Measurements from ENCODE around the gene SUPT3H. TPM values are rescaled to one million over a fixed set of nuclear protein-coding genes. Genes with fewer than 3 reads are reported as not detected.

The SUPT3H gene
- total and polyA plus RNA-seq, 7 experiments from 2014 or later = 8.0 to 16.0 (median 12.7) TPM

DNA sequence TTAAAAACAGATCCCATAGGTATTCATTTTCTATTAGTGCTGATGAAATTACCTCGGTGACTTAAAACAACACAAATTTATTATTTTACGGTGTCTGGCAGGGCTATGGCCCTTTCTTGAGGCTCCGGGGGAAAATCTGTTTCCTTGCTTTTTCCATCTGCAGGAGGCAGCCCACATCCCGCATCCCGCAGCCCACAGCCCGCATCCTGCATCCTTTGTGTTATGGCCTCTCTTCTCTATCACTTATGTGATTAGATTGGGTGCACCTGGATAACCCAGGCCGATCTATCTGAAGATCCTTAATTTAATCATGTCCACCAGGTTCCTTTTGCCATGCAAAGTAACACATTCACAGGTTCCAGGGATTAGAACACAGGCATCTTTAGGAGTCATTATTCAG, 582.4 kb downstream of the SUPT3H start:
- H3K4me3 ChIP-seq (ENCODE audit: low read length) = no peak overlapping the region
- Mint-ChIP-seq H3K27me3 (peaks cover 8 to 24% (median 13%) of the 10 kb centered on the region in 5 donors), H3K36me3 (peaks cover 3 to 10% (median 5%) of the 10 kb centered on the region in 5 donors), H3K27ac (no peak overlapping the region), H3K9me3 (peaks cover 0 to 19% (median 4%) of the 10 kb centered on the region in 11 donors), H3K4me3 (no peak overlapping the region), H3K4me1 (peaks cover 0 to 13% (median 0%) of the 10 kb centered on the region in 7 donors)
- no peaks in the 10 kb centered on the region for H3K9me3 ChIP-seq (ENCODE audit: control insufficient read depth in 2 of 3, low read length in 3 of 3)
- DNase-seq = no peak
- H3K27ac ChIP-seq (ENCODE audit: low read depth, low read length) = no peak overlapping the region
- no peak for ATAC-seq
- H3K27me3 ChIP-seq (ENCODE audit: control insufficient read depth in 2 of 2, insufficient read depth in 2 of 2, low read length in 2 of 2) = no peaks in the 10 kb centered on the region
- no peaks in the 10 kb centered on the region for H3K36me3 ChIP-seq (ENCODE audit: control insufficient read depth in 2 of 3, insufficient read depth in 3 of 3, low read length in 3 of 3)
- CTCF ChIA-PET = no interaction called here
- H3K4me1 ChIP-seq (ENCODE audit: control insufficient read depth in 2 of 2, insufficient read depth in 2 of 2, low read length in 2 of 2) = no peaks in the 10 kb centered on the region
- POLR2A ChIA-PET = no interaction called here
- intact Hi-C loops (cut with micrococcal nuclease) = no loop called here

- Mint-ChIP-seq H3K9me3 (peaks cover 0 to 21% (median 4%) of the 10 kb centered on the region in 11 donors), H3K4me3 (no peak overlapping the region)
- intact Hi-C loops (cut with micrococcal nuclease) = loop anchor here in 1 of 2 donors (10.0 kb wide), 1 partner anchor 185 kb away; no protein-coding TSS in a partner anchor
These were observed 587.9 kb downstream of the SUPT3H start for GRCh38 chr6:44789806-44790205.

DNA sequence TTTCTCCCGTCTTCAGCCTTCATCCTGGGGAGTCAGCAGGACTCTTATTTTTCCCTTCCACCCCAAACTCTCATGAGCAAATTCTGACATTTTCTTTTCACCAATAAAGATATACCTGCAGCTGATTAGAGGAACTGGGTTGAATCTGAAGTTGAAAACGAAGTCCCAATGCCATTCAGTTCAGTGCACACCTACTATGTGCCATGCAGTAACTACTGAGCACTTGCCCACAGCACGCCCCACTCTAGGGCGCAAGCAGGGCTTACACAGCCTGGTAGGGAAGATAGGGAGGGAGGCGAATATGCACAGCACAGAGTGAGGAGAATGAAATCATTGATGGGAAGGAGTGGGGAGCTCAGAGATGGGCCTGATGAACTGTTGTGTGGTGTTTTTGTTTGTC, 588.7 kb downstream of the SUPT3H start:
- Histone ChIP-seq H3K27ac (ENCODE audit: low read depth, low read length) (no peak overlapping the region), H3K4me1 (ENCODE audit: control insufficient read depth in 2 of 2, insufficient read depth in 2 of 2, low read length in 2 of 2) (peaks cover 0 to 14% of the 10 kb centered on the region in 2 donors), H3K9me3 (ENCODE audit: control insufficient read depth in 2 of 3, low read length in 3 of 3) (no peaks in the 10 kb centered on the region), H3K4me3 (ENCODE audit: low read length) (no peak overlapping the region), H3K27me3 (ENCODE audit: control insufficient read depth in 2 of 2, insufficient read depth in 2 of 2, low read length in 2 of 2) (no peaks in the 10 kb centered on the region), H3K36me3 (ENCODE audit: control insufficient read depth in 2 of 3, insufficient read depth in 3 of 3, low read length in 3 of 3) (no peaks in the 10 kb centered on the region)
- Mint-ChIP-seq H3K27ac (peak overlapping the region in 3 of 9 donors; percentile 6 to 32 (median 8)), H3K36me3 (peaks cover 3 to 22% (median 5%) of the 10 kb centered on the region in 5 donors), H3K9me3 (peaks cover 0 to 23% (median 5%) of the 10 kb centered on the region in 11 donors), H3K27me3 (peaks cover 0 to 13% (median 11%) of the 10 kb centered on the region in 5 donors), H3K4me1 (peaks cover 13 to 27% (median 20%) of the 10 kb centered on the region in 7 donors), H3K4me3 (peak overlapping the region in 1 of 10 donors; percentile 79)
- CTCF ChIA-PET = no interaction called here
- POLR2A ChIA-PET = interaction anchor here (1.4 kb wide), 1 partner anchor 12 kb away, joined by 3 read pairs; no protein-coding TSS in a partner anchor
- intact Hi-C loops (cut with micrococcal nuclease) = loop anchor here in 1 of 2 donors (10.0 kb wide), 1 partner anchor 186 kb away; no protein-coding TSS in a partner anchor
- DNase-seq (no peak), ATAC-seq (no peak)

More at GRCh38 chr6:44789806-44790205, 587.9 kb downstream of the SUPT3H start:
- Histone ChIP-seq H3K9me3 (ENCODE audit: control insufficient read depth in 2 of 3, low read length in 3 of 3) (no peaks in the 10 kb centered on the region), H3K4me1 (ENCODE audit: control insufficient read depth in 2 of 2, insufficient read depth in 2 of 2, low read length in 2 of 2) (peaks cover 0 to 14% of the 10 kb centered on the region in 2 donors), H3K4me3 (ENCODE audit: low read length) (no peak overlapping the region), H3K36me3 (ENCODE audit: control insufficient read depth in 2 of 3, insufficient read depth in 3 of 3, low read length in 3 of 3) (no peaks in the 10 kb centered on the region), H3K27me3 (ENCODE audit: control insufficient read depth in 2 of 2, insufficient read depth in 2 of 2, low read length in 2 of 2) (no peaks in the 10 kb centered on the region), H3K27ac (ENCODE audit: low read depth, low read length) (no peak overlapping the region)
- H3K27me3 Mint-ChIP-seq = peaks cover 0 to 15% (median 13%) of the 10 kb centered on the region in 5 donors
- peaks cover 13 to 27% (median 20%) of the 10 kb centered on the region in 7 donors for H3K4me1 Mint-ChIP-seq
- H3K36me3 Mint-ChIP-seq = peaks cover 3 to 19% (median 5%) of the 10 kb centered on the region in 5 donors
- ChIA-PET POLR2A (interaction anchor here (1.4 kb wide), 1 partner anchor 11 kb away, joined by 3 read pairs; no protein-coding TSS in a partner anchor), CTCF (no interaction called here)
- ATAC-seq = no peak
- no peak for DNase-seq
- H3K27ac Mint-ChIP-seq = no peak overlapping the region

- peak overlapping the region in 3 of 9 donors; percentile 32 to 38 (median 33) for H3K27ac Mint-ChIP-seq
These were observed 589.2 kb downstream of the SUPT3H start for GRCh38 chr6:44788387-44788981.

DNA sequence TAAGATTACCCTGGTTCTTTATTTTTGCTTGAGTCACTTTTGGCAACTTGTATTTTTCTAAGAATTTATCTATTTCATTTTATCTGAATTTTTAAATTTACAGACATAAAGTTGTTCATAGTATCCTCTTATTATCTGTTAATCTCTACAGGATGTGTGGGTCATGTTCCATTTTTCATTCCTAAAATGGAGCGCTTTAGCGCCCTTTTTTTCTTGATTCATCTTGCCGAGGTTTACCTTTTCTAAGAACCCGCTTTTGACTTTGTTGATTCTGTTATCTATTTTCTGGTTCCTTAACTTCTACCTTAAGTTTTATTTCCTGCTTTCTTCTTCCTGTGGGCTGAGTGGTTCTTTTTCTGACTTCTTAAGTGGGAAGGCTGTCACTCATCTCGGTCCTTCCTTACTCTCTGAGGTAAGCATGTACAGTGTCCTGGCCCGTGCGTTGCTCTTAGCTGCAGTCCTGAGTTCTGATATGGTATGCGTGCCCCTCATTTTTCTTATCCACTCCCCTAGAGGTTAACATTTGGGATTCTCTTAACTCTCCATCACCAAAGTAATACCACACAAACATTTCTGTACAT, 590.4 kb downstream of the SUPT3H start:
- Mint-ChIP-seq H3K27ac (peak overlapping the region; percentile 4 to 71 (median 23)), H3K4me3 (peak overlapping the region; percentile 13 to 79 (median 62)), H3K4me1 (peaks cover 13 to 27% (median 20%) of the 10 kb centered on the region in 7 donors), H3K27me3 (peaks cover 0 to 7% (median 6%) of the 10 kb centered on the region in 5 donors), H3K9me3 (peaks cover 0 to 29% (median 7%) of the 10 kb centered on the region in 11 donors), H3K36me3 (peaks cover 0 to 23% (median 7%) of the 10 kb centered on the region in 5 donors)
- H3K36me3 ChIP-seq (ENCODE audit: control insufficient read depth in 2 of 3, insufficient read depth in 3 of 3, low read length in 3 of 3) = no peaks in the 10 kb centered on the region
- no peak overlapping the region for H3K27ac ChIP-seq (ENCODE audit: low read depth, low read length)
- CTCF ChIA-PET = no interaction called here
- DNase-seq (peak in 6 of 9 donors; percentile 23 to 47 (median 31)), ATAC-seq (peak; percentile 61)
- no peaks in the 10 kb centered on the region for H3K27me3 ChIP-seq (ENCODE audit: control insufficient read depth in 2 of 2, insufficient read depth in 2 of 2, low read length in 2 of 2)
- intact Hi-C loops (cut with micrococcal nuclease) = loop anchor here in 1 of 2 donors (10.0 kb wide), 1 partner anchor 187 kb away; no protein-coding TSS in a partner anchor
- no peak overlapping the region for H3K4me3 ChIP-seq (ENCODE audit: low read length)
- POLR2A ChIA-PET = interaction anchor here (0.7 kb wide), 1 partner anchor 307 kb away, joined by 3 read pairs; no protein-coding TSS in a partner anchor
- H3K9me3 ChIP-seq (ENCODE audit: control insufficient read depth in 2 of 3, low read length in 3 of 3) = no peaks in the 10 kb centered on the region
- H3K4me1 ChIP-seq (ENCODE audit: control insufficient read depth in 2 of 2, insufficient read depth in 2 of 2, low read length in 2 of 2) = peaks cover 0 to 14% of the 10 kb centered on the region in 2 donors

More at GRCh38 chr6:44788387-44788981, 589.2 kb downstream of the SUPT3H start:
- H3K27ac ChIP-seq (ENCODE audit: low read depth, low read length) = no peak overlapping the region
- intact Hi-C loops (cut with micrococcal nuclease) = loop anchor here in 1 of 2 donors (10.0 kb wide), 1 partner anchor 186 kb away; no protein-coding TSS in a partner anchor
- peaks cover 0 to 14% of the 10 kb centered on the region in 2 donors for H3K4me1 ChIP-seq (ENCODE audit: control insufficient read depth in 2 of 2, insufficient read depth in 2 of 2, low read length in 2 of 2)
- Mint-ChIP-seq H3K4me1 (peaks cover 13 to 27% (median 20%) of the 10 kb centered on the region in 7 donors), H3K9me3 (peaks cover 0 to 26% (median 7%) of the 10 kb centered on the region in 11 donors), H3K36me3 (peaks cover 3 to 24% (median 5%) of the 10 kb centered on the region in 5 donors), H3K4me3 (peak overlapping the region in 8 of 10 donors; percentile 8 to 79 (median 32)), H3K27me3 (peaks cover 0 to 13% (median 11%) of the 10 kb centered on the region in 5 donors)
- H3K36me3 ChIP-seq (ENCODE audit: control insufficient read depth in 2 of 3, insufficient read depth in 3 of 3, low read length in 3 of 3) = no peaks in the 10 kb centered on the region
- ATAC-seq (no peak), DNase-seq (no peak)
- CTCF ChIA-PET = no interaction called here
- H3K4me3 ChIP-seq (ENCODE audit: low read length) = no peak overlapping the region
- H3K27me3 ChIP-seq (ENCODE audit: control insufficient read depth in 2 of 2, insufficient read depth in 2 of 2, low read length in 2 of 2) = no peaks in the 10 kb centered on the region
- POLR2A ChIA-PET = interaction anchor here (1.4 kb wide), 1 partner anchor 13 kb away, joined by 3 read pairs; no protein-coding TSS in a partner anchor
- no peaks in the 10 kb centered on the region for H3K9me3 ChIP-seq (ENCODE audit: control insufficient read depth in 2 of 3, low read length in 3 of 3)

GRCh38 chr6:44785130-44785529, 592.6 kb downstream of the SUPT3H start:
- no peak overlapping the region for H3K27ac Mint-ChIP-seq
- peaks cover 13 to 27% (median 20%) of the 10 kb centered on the region in 7 donors for H3K4me1 Mint-ChIP-seq
- peaks cover 0 to 19% (median 3%) of the 10 kb centered on the region in 5 donors for H3K36me3 Mint-ChIP-seq
- Histone ChIP-seq H3K27me3 (ENCODE audit: control insufficient read depth in 2 of 2, insufficient read depth in 2 of 2, low read length in 2 of 2) (no peaks in the 10 kb centered on the region), H3K4me1 (ENCODE audit: control insufficient read depth in 2 of 2, insufficient read depth in 2 of 2, low read length in 2 of 2) (peaks cover 0 to 14% of the 10 kb centered on the region in 2 donors), H3K9me3 (ENCODE audit: control insufficient read depth in 2 of 3, low read length in 3 of 3) (no peaks in the 10 kb centered on the region), H3K36me3 (ENCODE audit: control insufficient read depth in 2 of 3, insufficient read depth in 3 of 3, low read length in 3 of 3) (no peaks in the 10 kb centered on the region), H3K27ac (ENCODE audit: low read depth, low read length) (no peak overlapping the region), H3K4me3 (ENCODE audit: low read length) (no peak overlapping the region)
- ChIA-PET CTCF (no interaction called here), POLR2A (no interaction called here)
- peaks cover 0 to 29% (median 7%) of the 10 kb centered on the region in 11 donors for H3K9me3 Mint-ChIP-seq
- intact Hi-C loops (cut with micrococcal nuclease) = loop anchor here in 1 of 2 donors (10.0 kb wide), 1 partner anchor 190 kb away; no protein-coding TSS in a partner anchor
- DNase-seq (no peak), ATAC-seq (no peak)
- H3K4me3 Mint-ChIP-seq = no peak overlapping the region
- H3K27me3 Mint-ChIP-seq = no peaks in the 10 kb centered on the region

All from naive thymus-derived CD4-positive, alpha-beta T cell (primary cell).